Urothelium cell line (cell line): ENCODE measurements around the gene FUBP3.

ENCODE experiments used
- DNase-seq: peaks from one replicate; pipeline ENCODE4 v3.0.0; 2011; ENCODE audit warnings: low spot score, mixed read lengths
- FAIRE-seq: peaks from 2 replicates; lab custom pipeline; 2011; peaks lifted over from hg19 to GRCh38; lab: Jason Lieb, UNC

Gene FUBP3

GRCh38 chr9:130578865-130579737 lies at the start of gene FUBP3:
Gene FUBP3, plus strand, starts transcription at chr9:130579577. Its CDS starts 104 bp downstream, at chr9:130579681.
- FAIRE-seq: no peak
- peak; percentile 98 for DNase-seq

- FAIRE-seq: no peak
- DNase-seq: no peak
These were observed 48.4 kb upstream of the FUBP3 start for GRCh38 chr9:130530938-130531337.

- DNase-seq (no peak), FAIRE-seq (no peak)
These were observed 47.7 kb upstream of the FUBP3 start for GRCh38 chr9:130531670-130532069.

GRCh38 chr9:130532426-130533080 lies 46.8 kb upstream of the FUBP3 start:
- FAIRE-seq (no peak), DNase-seq (no peak)

- FAIRE-seq (no peak), DNase-seq (no peak)
These were observed 43.4 kb upstream of the FUBP3 start for GRCh38 chr9:130535818-130536521.

GRCh38 chr9:130536701-130537107 lies 42.7 kb upstream of the FUBP3 start:
- FAIRE-seq (no peak), DNase-seq (no peak)

- DNase-seq (no peak), FAIRE-seq (no peak)
These were observed 41.9 kb upstream of the FUBP3 start for GRCh38 chr9:130537346-130538050.

GRCh38 chr9:130539420-130540223 lies 39.8 kb upstream of the FUBP3 start:
- FAIRE-seq: no peak
- peak; percentile 67 for DNase-seq

- no peak for FAIRE-seq
- no peak for DNase-seq
These were observed 37.8 kb upstream of the FUBP3 start for GRCh38 chr9:130541533-130541932.

- FAIRE-seq: no peak
- no peak for DNase-seq
These were observed 37.3 kb upstream of the FUBP3 start for GRCh38 chr9:130542038-130542437.

GRCh38 chr9:130542457-130543228 lies 36.7 kb upstream of the FUBP3 start:
- peak; percentile 49 for DNase-seq
- FAIRE-seq: no peak

- DNase-seq (no peak), FAIRE-seq (no peak)
These were observed 36.0 kb upstream of the FUBP3 start for GRCh38 chr9:130543368-130543767.

GRCh38 chr9:130543859-130544258 lies 35.5 kb upstream of the FUBP3 start:
- FAIRE-seq (no peak), DNase-seq (no peak)

GRCh38 chr9:130544364-130544763 lies 35.0 kb upstream of the FUBP3 start:
- DNase-seq (no peak), FAIRE-seq (no peak)

GRCh38 chr9:130548103-130548502 lies 31.3 kb upstream of the FUBP3 start:
- DNase-seq (no peak), FAIRE-seq (no peak)

- DNase-seq: peak; percentile 18
- FAIRE-seq: no peak
These were observed 30.2 kb upstream of the FUBP3 start for GRCh38 chr9:130549093-130549735.

GRCh38 chr9:130554606-130555005 lies 24.8 kb upstream of the FUBP3 start:
- no peak for FAIRE-seq
- no peak for DNase-seq

GRCh38 chr9:130555061-130555460 lies 24.3 kb upstream of the FUBP3 start:
- no peak for DNase-seq
- no peak for FAIRE-seq

GRCh38 chr9:130555968-130556367 lies 23.4 kb upstream of the FUBP3 start:
- DNase-seq: peak; percentile 32
- no peak for FAIRE-seq
